Measurements from ENCODE around the gene KCNQ4. TPM values are rescaled to one million over a fixed set of nuclear protein-coding genes. Genes with fewer than 3 reads are reported as not detected.
A peak's percentile ranks its signal among the peaks of the same experiment; 100 is the strongest.

Gene KCNQ4
- total and polyA plus RNA-seq, 2 of the 13 experiments (the other 11 are each of a cell fraction or from before 2014, with no cell fraction given): 0.02 to 0.09 TPM

- TF ChIP-seq PAXIP1 (CRISPR knock-in tag; conservative IDR thresholded peaks at IDR 0.05) (peak; percentile 53; the same call in 1 of the 2 replicates), HOXA3 (CRISPR knock-in tag; IDR thresholded peaks at IDR 0.05) (peak; percentile 39; the same call in 1 of the 2 replicates), SALL2 (CRISPR knock-in tag; IDR thresholded peaks at IDR 0.05) (0 out of 2 replicates have a peak, but pooled peaks have one; percentile 49), ZNF431 (CRISPR knock-in tag; IDR thresholded peaks at IDR 0.05; ENCODE audit: borderline replicate concordance, low read depth) (0 out of 2 replicates have a peak, but pooled peaks have one; percentile 37), KDM2A (CRISPR knock-in tag; IDR thresholded peaks at IDR 0.05; ENCODE audit: borderline replicate concordance, low read depth) (peak; percentile 41; the same call in 1 of the 2 replicates), PPARG (CRISPR knock-in tag; conservative IDR thresholded peaks at IDR 0.05) (0 out of 2 replicates have a peak, but pooled peaks have one; percentile 18), PBX2 (CRISPR knock-in tag; IDR thresholded peaks at IDR 0.05) (no peak), ZNF572 (CRISPR knock-in tag; IDR thresholded peaks at IDR 0.05) (no peak), REPIN1 (CRISPR knock-in tag; IDR thresholded peaks at IDR 0.05; ENCODE audit: borderline replicate concordance, low read depth) (0 out of 2 replicates have a peak, but pooled peaks have one; percentile 48), GLI4 (CRISPR knock-in tag; IDR thresholded peaks at IDR 0.05; ENCODE audit: borderline replicate concordance) (0 out of 2 replicates have a peak, but pooled peaks have one; percentile 6), ZNF263 (CRISPR knock-in tag; IDR thresholded peaks at IDR 0.05) (peak; percentile 91), HDAC1 (CRISPR knock-in tag; IDR thresholded peaks at IDR 0.05) (peak; percentile 56; the same call in 1 of the 2 replicates), BATF2 (CRISPR knock-in tag; IDR thresholded peaks at IDR 0.05) (no peak), FOXJ3 (CRISPR knock-in tag; IDR thresholded peaks at IDR 0.05; ENCODE audit: borderline replicate concordance) (0 out of 2 replicates have a peak, but pooled peaks have one; percentile 32), ZGPAT (CRISPR knock-in tag; IDR thresholded peaks at IDR 0.05) (0 out of 2 replicates have a peak, but pooled peaks have one; percentile 45), NR2F1 (CRISPR knock-in tag; IDR thresholded peaks at IDR 0.05) (peak in 1 of 2 experiments; percentile 65; a peak in 2 of 4 replicates), SOX6 (IDR thresholded peaks at IDR 0.05) (no peak), SOX6 (CRISPR knock-in tag; IDR thresholded peaks at IDR 0.05) (0 out of 2 replicates have a peak, but pooled peaks have one; percentile 8), BCL6 (CRISPR knock-in tag; IDR thresholded peaks at IDR 0.05) (peak; percentile 2; the same call in 1 of the 2 replicates), RARA (CRISPR knock-in tag; IDR thresholded peaks at IDR 0.05) (0 out of 2 replicates have a peak, but pooled peaks have one; percentile 16), ZMYM3 (CRISPR knock-in tag; IDR thresholded peaks at IDR 0.05) (peak; percentile 81), ZFP90 (CRISPR knock-in tag; IDR thresholded peaks at IDR 0.05; ENCODE audit: borderline replicate concordance) (0 out of 2 replicates have a peak, but pooled peaks have one; percentile 55)
Measured at GRCh38 chr1:40773748-40774265, 9.8 kb upstream of the KCNQ4 start (continued).

Measured in HepG2 (cell line).